Loucy (cell line): ENCODE results near the gene HACL1.

Experiments
- H2AFZ ChIP-seq: fragments of 200-600 bp; sonication (generic); 2 replicates; pipeline ENCODE4 v1.6.0; 2016; ENCODE audit warnings: antibody characterized with exemption, mild to moderate bottlenecking, low read length, moderate library complexity
- H3F3A ChIP-seq: fragments of 200-600 bp; 2 replicates; pipeline ENCODE4 v1.6.0; 2016; ENCODE audit warnings: antibody characterized with exemption, low read depth, mild to moderate bottlenecking
- H3K27me3 ChIP-seq: fragments of 200-600 bp; sonication (generic); 2 replicates; pipeline ENCODE4 v1.6.1; 2014; ENCODE audit warnings: low read length, mild to moderate bottlenecking; ENCODE audit not compliant: insufficient read depth, poor library complexity, severe bottlenecking
- H3K36me3 ChIP-seq: fragments of 200-600 bp; sonication (generic); 2 replicates; pipeline ENCODE4 v1.6.1; 2016; ENCODE audit warnings: low read length; ENCODE audit not compliant: insufficient read depth
- H3K4me1 ChIP-seq: fragments of 200-600 bp; sonication (generic); 2 replicates; pipeline ENCODE4 v1.5.1; 2014; ENCODE audit warnings: low read length, mild to moderate bottlenecking; ENCODE audit not compliant: insufficient read depth, poor library complexity, severe bottlenecking
- H3K4me2 ChIP-seq: fragments of 200-600 bp; sonication (generic); 2 replicates; pipeline ENCODE4 v1.6.0; 2014; ENCODE audit warnings: antibody characterized with exemption, low read length, low read depth, mild to moderate bottlenecking; ENCODE audit not compliant: poor library complexity, severe bottlenecking
- H3K4me3 ChIP-seq: fragments of 200-600 bp; sonication (generic); 2 replicates; pipeline ENCODE4 v1.5.1; 2014; ENCODE audit warnings: low read length, mild to moderate bottlenecking, mixed read lengths; ENCODE audit not compliant: poor library complexity, severe bottlenecking
- H3K79me2 ChIP-seq: fragments of 200-600 bp; sonication (generic); 2 replicates; pipeline ENCODE4 v1.6.1; 2014; ENCODE audit warnings: low read length; ENCODE audit not compliant: insufficient read depth
- H3K9ac ChIP-seq: fragments of 200-600 bp; sonication (generic); 2 replicates; pipeline ENCODE4 v1.6.0; 2014; ENCODE audit warnings: mild to moderate bottlenecking, low read depth, low read length, moderate library complexity; ENCODE audit not compliant: poor library complexity, severe bottlenecking
- H3K9me2 ChIP-seq: fragments of 200-600 bp; sonication (generic); replicated peaks from 2 replicates; pipeline ENCODE4 v1.6.1; 2016; ENCODE audit warnings: low read depth, low read length, mixed read lengths
- H3K9me3 ChIP-seq: fragments of 200-600 bp; sonication (generic); 2 replicates; pipeline ENCODE4 v1.6.1; 2014; ENCODE audit warnings: mild to moderate bottlenecking, antibody characterized with exemption, low read length, low read depth; ENCODE audit not compliant: insufficient read depth
- H4K20me1 ChIP-seq: fragments of 200-600 bp; sonication (generic); 2 replicates; pipeline ENCODE4 v1.6.0; 2014; ENCODE audit warnings: antibody characterized with exemption, low read length, mild to moderate bottlenecking; ENCODE audit not compliant: insufficient read depth, poor library complexity, severe bottlenecking
- CTCF ChIP-seq: fragments of 200-600 bp; sonication (generic); conservative IDR thresholded peaks from 2 replicates; pipeline ENCODE4 v1.5.1; 2014; ENCODE audit warnings: mild to moderate bottlenecking, antibody characterized with exemption, low read length
- EZH2phosphoT487 ChIP-seq: fragments of 200-600 bp; IDR thresholded peaks from 2 replicates; pipeline ENCODE4 v1.6.1; 2018; ENCODE audit warnings: antibody characterized with exemption, mild to moderate bottlenecking, moderate library complexity, borderline replicate concordance

HACL1 gene

GRCh38 chr3:15553749-15554148 is 47.6 kb downstream of the HACL1 start:
- no peaks in the 10 kb centered on the region for H3K9me2 ChIP-seq
- H3K27me3 ChIP-seq, result no peaks in the 10 kb centered on the region
- no peak overlapping the region for H3K4me2 ChIP-seq
- no peaks in the 10 kb centered on the region for H4K20me1 ChIP-seq
- H3K4me1 ChIP-seq, result peaks cover 3% of the 10 kb centered on the region
- H3K79me2 ChIP-seq, result no peaks in the 10 kb centered on the region
- H3F3A ChIP-seq, result no peaks in the 10 kb centered on the region
- no peaks in the 10 kb centered on the region for H3K9me3 ChIP-seq
- no peak overlapping the region for H3K9ac ChIP-seq
- no peak overlapping the region for H3K4me3 ChIP-seq
- no peak for TF ChIP-seq CTCF
- TF ChIP-seq EZH2phosphoT487, result no peak
- no peaks in the 10 kb centered on the region for H3K36me3 ChIP-seq
- H2AFZ ChIP-seq, result no peak overlapping the region

- no peaks in the 10 kb centered on the region for H3K4me1 ChIP-seq
Observed at GRCh38 chr3:15551902-15552301, 49.5 kb downstream of the HACL1 start.

GRCh38 chr3:15549846-15550245 is 51.5 kb downstream of the HACL1 start:
- H3F3A ChIP-seq, result no peaks in the 10 kb centered on the region
- no peaks in the 10 kb centered on the region for H3K4me1 ChIP-seq
- H3K9me3 ChIP-seq, result no peaks in the 10 kb centered on the region
- TF ChIP-seq EZH2phosphoT487 (no peak), CTCF (no peak)
- H3K9ac ChIP-seq, result no peak overlapping the region
- no peak overlapping the region for H3K4me3 ChIP-seq
- H2AFZ ChIP-seq, result no peak overlapping the region
- H3K4me2 ChIP-seq, result no peak overlapping the region
- H3K27me3 ChIP-seq, result no peaks in the 10 kb centered on the region
- H3K9me2 ChIP-seq, result no peaks in the 10 kb centered on the region
- H4K20me1 ChIP-seq, result no peaks in the 10 kb centered on the region
- H3K79me2 ChIP-seq, result no peaks in the 10 kb centered on the region
- no peaks in the 10 kb centered on the region for H3K36me3 ChIP-seq

More at GRCh38 chr3:15551902-15552301, 49.5 kb downstream of the HACL1 start:
- H3K27me3 ChIP-seq, result no peaks in the 10 kb centered on the region
- H4K20me1 ChIP-seq, result no peaks in the 10 kb centered on the region
- H2AFZ ChIP-seq, result no peak overlapping the region
- no peaks in the 10 kb centered on the region for H3K36me3 ChIP-seq
- no peaks in the 10 kb centered on the region for H3K79me2 ChIP-seq
- no peaks in the 10 kb centered on the region for H3F3A ChIP-seq
- H3K9me2 ChIP-seq, result no peaks in the 10 kb centered on the region
- no peak overlapping the region for H3K9ac ChIP-seq
- H3K9me3 ChIP-seq, result no peaks in the 10 kb centered on the region
- H3K4me2 ChIP-seq, result no peak overlapping the region
- TF ChIP-seq EZH2phosphoT487 (no peak), CTCF (no peak)
- no peak overlapping the region for H3K4me3 ChIP-seq
